Sigmoid colon (tissue), 7 donors: ENCODE measurements around the gene HRH1. TPM values are rescaled to one million over a fixed set of nuclear protein-coding genes. Genes with fewer than 3 reads are reported as not detected.
"Not testable (repeated sequence)": the region's sequence is repeated elsewhere in the genome, so short reads cannot be mapped to it uniquely, and the experiment has no call there.

Experiments
- DNase-seq: peaks from one replicate; pipeline ENCODE4 v3.0.0-alpha.2; 2019
- H3K27ac ChIP-seq, 4 donors: fragments of 200-600 bp; sonication (generic); one replicate each; pipeline ENCODE4 v1.5.1; 2016 to 2019; ENCODE audit warnings: mild to moderate bottlenecking in 1 of 4
- H3K27me3 ChIP-seq, 3 donors: fragments of 200-600 bp; sonication (generic); one replicate each; pipeline ENCODE4 v1.5.1; 2019; ENCODE audit warnings: mild to moderate bottlenecking in 1 of 3
- H3K36me3 ChIP-seq, 4 donors: fragments of 200-600 bp; sonication (generic); one replicate each; pipeline ENCODE4 v1.5.1; 2016 to 2019
- H3K4me1 ChIP-seq, 4 donors: fragments of 200-600 bp; sonication (generic); one replicate each; pipeline ENCODE4 v1.5.1; 2017 to 2019
- H3K4me3 ChIP-seq, 4 donors: fragments of 200-600 bp; sonication (generic); one replicate each; pipeline ENCODE4 v1.5.1; 2017 to 2019; ENCODE audit warnings: mild to moderate bottlenecking in 2 of 4, moderate library complexity in 1 of 4
- H3K9me3 ChIP-seq, 4 donors: fragments of 200-600 bp in 3 of 4; sonication (generic) in 3 of 4; one replicate each; pipeline versions ENCODE4 v1.5.1 to v1.6.1; 2013 to 2019
- CTCF ChIP-seq, 4 experiments: fragments of 450-650 bp in 3 of 4; fragments of 200-600 bp in 1 of 4; IDR thresholded peaks; one replicate each; pipeline ENCODE4 v1.5.1; 2016 to 2019; ENCODE audit warnings: antibody characterized with exemption in 4 of 4, mild to moderate bottlenecking in 3 of 4, moderate library complexity in 2 of 4
- EP300 ChIP-seq, 4 donors: sonication (generic); formaldehyde crosslinking; IDR thresholded peaks; one replicate each; pipeline ENCODE4 v1.6.1; 2017; ENCODE audit warnings: antibody characterized with exemption in 4 of 4
- POLR2A ChIP-seq, 2 donors: fragments of 450-650 bp; IDR thresholded peaks; one replicate each; pipeline ENCODE4 v1.6.1; 2016; ENCODE audit warnings: antibody characterized with exemption in 2 of 2, mild to moderate bottlenecking in 2 of 2, moderate library complexity in 2 of 2
- POLR2AphosphoS5 ChIP-seq, 4 donors: sonication (generic); formaldehyde crosslinking; IDR thresholded peaks; one replicate each; pipeline ENCODE4 v1.6.1; 2017; ENCODE audit warnings: antibody characterized with exemption in 4 of 4
- WGBS, 2 donors: extraction: QIAGEN DNeasy Blood & Tissue Kit; methylation state at CpG; one replicate each; pipeline ENCODE4 v1.1.7; 2013; 5-methylcytosine and 5-hydroxymethylcytosine counted together
- intact Hi-C: fragments of 100-400 bp; cut with DNase I; formaldehyde crosslinking; loops from one replicate; pipeline ENCODE4 v1.15.1; 2023
- polyA plus RNA-seq, 3 donors: library from polyadenylated mRNA; stranded (reverse); fragments of 200-250 nt; gene quantifications; one replicate each; pipeline ENCODE4 v1.2.3, GENCODE V29; 2013
- total RNA-seq, 4 donors: library from RNA; depleted of rRNA; stranded (reverse); fragments of >200 nt; gene quantifications; one replicate each; pipeline ENCODE4 v1.1.0, GENCODE V29; 2016
- donor health status: healthy with polysubstance abuse.
- donor health status: Bipolar disorder and iron deficiency.
- donor health status: healthy.

The HRH1 gene
- total and polyA plus RNA-seq, 7 donors: 1.8 to 57.3 (median 3.9) TPM

GRCh38 chr3:11213810-11214450 lies 59.6 kb downstream of the HRH1 start:
- intact Hi-C loops: loop anchor here (5.0 kb wide), 2 partner anchors 57 to 117 kb away; no protein-coding TSS in a partner anchor
- no peaks in the 10 kb centered on the region for H3K27me3 ChIP-seq
- peaks cover 0 to 53% (median 42%) of the 10 kb centered on the region in 4 donors for H3K4me1 ChIP-seq
- 81 to 89% methylated on average over 12 of the region's 12 CpGs for WGBS, 2 donors
- H3K27ac ChIP-seq: peak overlapping the region in 3 of 4 donors; percentile 75 to 91 (median 80)
- no peaks in the 10 kb centered on the region for H3K9me3 ChIP-seq
- no peaks in the 10 kb centered on the region for H3K36me3 ChIP-seq
- no peak for TF ChIP-seq CTCF (IDR thresholded peaks at IDR 0.05)
- TF ChIP-seq EP300 (IDR thresholded peaks at IDR 0.05): peak in 3 of 4 donors; percentile 34 to 94 (median 71)
- peak in 3 of 4 donors; percentile 64 to 86 (median 68) for TF ChIP-seq POLR2AphosphoS5 (IDR thresholded peaks at IDR 0.05)
- no peak for TF ChIP-seq POLR2A (IDR thresholded peaks at IDR 0.05)
- peak; percentile 75 for DNase-seq
- no peak overlapping the region for H3K4me3 ChIP-seq

- peak overlapping the region in 3 of 4 donors; percentile 75 to 91 (median 80) for H3K27ac ChIP-seq
- H3K27me3 ChIP-seq: no peaks in the 10 kb centered on the region
- intact Hi-C loops: loop anchor here (5.0 kb wide), 2 partner anchors 57 to 117 kb away; no protein-coding TSS in a partner anchor
- 95 to 98% methylated on average over 1 of the region's 1 CpG for WGBS, 2 donors
- no peaks in the 10 kb centered on the region for H3K9me3 ChIP-seq
- no peak for TF ChIP-seq POLR2A (IDR thresholded peaks at IDR 0.05)
- peak; percentile 20 for DNase-seq
- no peaks in the 10 kb centered on the region for H3K36me3 ChIP-seq
- peaks cover 0 to 53% (median 42%) of the 10 kb centered on the region in 4 donors for H3K4me1 ChIP-seq
- no peak overlapping the region for H3K4me3 ChIP-seq
Observed at GRCh38 chr3:11214451-11214978, 60.2 kb downstream of the HRH1 start.

GRCh38 chr3:11217370-11217769 lies 63.1 kb downstream of the HRH1 start:
- not testable (repeated sequence) for DNase-seq, H3K36me3 ChIP-seq

GRCh38 chr3:11220230-11220629 lies 65.9 kb downstream of the HRH1 start:
- H3K4me3 ChIP-seq: no peak overlapping the region
- intact Hi-C loops: no loop called here
- no peak overlapping the region for H3K27ac ChIP-seq
- TF ChIP-seq POLR2AphosphoS5 (IDR thresholded peaks at IDR 0.05): no peak
- no peak for TF ChIP-seq EP300 (IDR thresholded peaks at IDR 0.05)
- TF ChIP-seq POLR2A (IDR thresholded peaks at IDR 0.05): no peak
- TF ChIP-seq CTCF (IDR thresholded peaks at IDR 0.05): no peak
- H3K9me3 ChIP-seq: no peaks in the 10 kb centered on the region
- peaks cover 0 to 12% (median 2%) of the 10 kb centered on the region in 4 donors for H3K4me1 ChIP-seq
- no peak for DNase-seq
- 91 to 93% methylated on average over 8 of the region's 8 CpGs for WGBS, 2 donors
- H3K27me3 ChIP-seq: no peaks in the 10 kb centered on the region
- no peaks in the 10 kb centered on the region for H3K36me3 ChIP-seq

More at GRCh38 chr3:11217370-11217769, 63.1 kb downstream of the HRH1 start:
- H3K27me3 ChIP-seq, H3K27ac ChIP-seq, H3K9me3 ChIP-seq, H3K4me3 ChIP-seq, intact Hi-C loops: not testable (repeated sequence)
- peaks cover 0 to 32% (median 26%) of the 10 kb centered on the region in 4 donors for H3K4me1 ChIP-seq
- 79 to 88% methylated on average over 6 of the region's 6 CpGs for WGBS, 2 donors

GRCh38 chr3:11221818-11222415 lies 67.6 kb downstream of the HRH1 start:
- Histone ChIP-seq H3K4me1 (peaks cover 0 to 15% (median 9%) of the 10 kb centered on the region in 4 donors), H3K4me3 (no peak overlapping the region), H3K9me3 (no peaks in the 10 kb centered on the region), H3K27me3 (no peaks in the 10 kb centered on the region), H3K27ac (no peak overlapping the region), H3K36me3 (no peaks in the 10 kb centered on the region)
- TF ChIP-seq POLR2AphosphoS5 (IDR thresholded peaks at IDR 0.05) (no peak), CTCF (IDR thresholded peaks at IDR 0.05) (no peak), EP300 (IDR thresholded peaks at IDR 0.05) (no peak), POLR2A (IDR thresholded peaks at IDR 0.05) (no peak)
- 70 to 84% methylated on average over 3 of the region's 3 CpGs for WGBS, 2 donors
- DNase-seq: no peak
- intact Hi-C loops: no loop called here
